SU-DHL-6 (cell line): ENCODE results near the gene OR51V1.

Experiments used
- H2AFZ ChIP-seq: fragments of 200-600 bp; sonication (generic); 2 replicates; pipeline ENCODE4 v1.6.1; 2014; ENCODE audit warnings: low read depth, mild to moderate bottlenecking, moderate library complexity, mixed read lengths, antibody characterized with exemption, low read length; ENCODE audit not compliant: severe bottlenecking
- H3F3A ChIP-seq: fragments of 200-600 bp; shearing (Covaris generic); 2 replicates; pipeline ENCODE4 v1.6.0; 2016; ENCODE audit warnings: antibody characterized with exemption, mild to moderate bottlenecking; ENCODE audit not compliant: insufficient read depth
- H3K27ac ChIP-seq: fragments of 200-600 bp; sonication (generic); 2 replicates; pipeline ENCODE4 v1.5.1; 2016; ENCODE audit warnings: low read depth, mild to moderate bottlenecking, low read length, moderate library complexity, mixed read lengths
- H3K27me3 ChIP-seq: fragments of 200-600 bp; sonication (generic), shearing (Covaris generic); 2 replicates; pipeline ENCODE4 v1.6.0; 2014; ENCODE audit warnings: mild to moderate bottlenecking, low read length
- H3K36me3 ChIP-seq: fragments of 200-600 bp; sonication (generic); 2 replicates; pipeline ENCODE4 v1.6.1; 2014; ENCODE audit warnings: mild to moderate bottlenecking, low read length, mixed read lengths
- H3K4me2 ChIP-seq: fragments of 300-600, 200-600 bp; shearing (Covaris generic), sonication (generic); 2 replicates; pipeline ENCODE4 v1.6.0; 2014; ENCODE audit warnings: low read length, low read depth, mild to moderate bottlenecking; ENCODE audit not compliant: poor library complexity, severe bottlenecking
- H3K4me3 ChIP-seq: fragments of 200-600 bp; sonication (generic); 2 replicates; pipeline ENCODE4 v1.5.1; 2014; ENCODE audit warnings: antibody characterized with exemption, low read length, mild to moderate bottlenecking, mixed read lengths; ENCODE audit not compliant: insufficient read depth, poor library complexity, severe bottlenecking
- H3K79me2 ChIP-seq: fragments of 200-600 bp; sonication (generic); 2 replicates; pipeline ENCODE4 v1.6.1; 2014; ENCODE audit warnings: mild to moderate bottlenecking, low read length, moderate library complexity; ENCODE audit not compliant: insufficient read depth
- H3K9ac ChIP-seq: fragments of 200-600 bp; sonication (generic); 2 replicates; pipeline ENCODE4 v1.7.0; 2014; ENCODE audit warnings: mild to moderate bottlenecking, low read length
- H3K9me2 ChIP-seq: fragments of 200-600 bp; sonication (generic); replicated peaks from 2 replicates; pipeline ENCODE4 v1.6.1; 2014; ENCODE audit warnings: low read length; ENCODE audit not compliant: insufficient read depth
- H3K9me3 ChIP-seq: fragments of 200-600 bp; sonication (generic); 2 replicates; pipeline ENCODE4 v1.6.1; 2014; ENCODE audit warnings: low read length, mixed read lengths; ENCODE audit not compliant: insufficient read depth
- H4K20me1 ChIP-seq: fragments of 200-600 bp; sonication (generic); 2 replicates; pipeline ENCODE4 v1.6.1; 2014; ENCODE audit warnings: low read depth, mild to moderate bottlenecking, antibody characterized with exemption, low read length, moderate library complexity, mixed read lengths
- CTCF ChIP-seq: fragments of 200-600 bp; sonication (generic); IDR thresholded peaks from one replicate; pipeline ENCODE4 v1.5.1; 2017; ENCODE audit warnings: antibody characterized with exemption, mild to moderate bottlenecking, low read length, moderate library complexity; ENCODE audit not compliant: insufficient read depth, poor library complexity, severe bottlenecking
- EZH2phosphoT487 ChIP-seq: fragments of 200-600 bp; sonication (generic), shearing (Covaris generic); conservative IDR thresholded peaks from 2 replicates; pipeline ENCODE4 v1.6.1; 2018; ENCODE audit warnings: mild to moderate bottlenecking, antibody characterized with exemption, low read length, moderate library complexity, mixed read lengths

OR51V1 gene

GRCh38 chr11:5227681-5228080 is 27.2 kb upstream of the OR51V1 start:
- Histone ChIP-seq H3K79me2 (no peaks in the 10 kb centered on the region), H2AFZ (no peak overlapping the region), H3K36me3 (no peaks in the 10 kb centered on the region), H4K20me1 (no peaks in the 10 kb centered on the region), H3K4me3 (no peak overlapping the region), H3K27me3 (no peaks in the 10 kb centered on the region), H3K9me3 (no peaks in the 10 kb centered on the region), H3K27ac (no peak overlapping the region), H3K9me2 (no peaks in the 10 kb centered on the region), H3F3A (no peaks in the 10 kb centered on the region), H3K9ac (no peak overlapping the region), H3K4me2 (no peak overlapping the region)
- TF ChIP-seq EZH2phosphoT487, result no peak
- TF ChIP-seq CTCF, result no peak

GRCh38 chr11:5226732-5227310 is 26.3 kb upstream of the OR51V1 start, which contains the start of gene HBB:
Gene HBB (minus strand): TSS chr11:5227071. CDS start chr11:5227021, 50 bp downstream.
- Histone ChIP-seq H3K4me3 (no peak within 1 kb of the TSS), H3K27ac (no peak within 1 kb of the TSS), H3K36me3 (no peaks in the 10 kb centered on the region), H3K9me2 (no peaks in the 10 kb centered on the region), H3K9ac (no peak within 1 kb of the TSS), H4K20me1 (no peaks in the 10 kb centered on the region), H3F3A (no peaks in the 10 kb centered on the region), H3K9me3 (no peaks in the 10 kb centered on the region), H3K27me3 (no peaks in the 10 kb centered on the region), H3K4me2 (no peak within 1 kb of the TSS), H2AFZ (no peak within 1 kb of the TSS), H3K79me2 (no peaks in the 10 kb centered on the region)
- TF ChIP-seq EZH2phosphoT487 (no peak), CTCF (no peak)

GRCh38 chr11:5225480-5225871 is 25.0 kb upstream of the OR51V1 start:
- no peak overlapping the region for H3K4me3 ChIP-seq
- TF ChIP-seq CTCF, result no peak
- TF ChIP-seq EZH2phosphoT487, result no peak
- H3K27me3 ChIP-seq, result no peaks in the 10 kb centered on the region
- H3K9ac ChIP-seq, result no peak overlapping the region
- no peaks in the 10 kb centered on the region for H3K36me3 ChIP-seq
- H4K20me1 ChIP-seq, result no peaks in the 10 kb centered on the region
- no peak overlapping the region for H2AFZ ChIP-seq
- no peaks in the 10 kb centered on the region for H3F3A ChIP-seq
- no peak overlapping the region for H3K27ac ChIP-seq
- no peak overlapping the region for H3K4me2 ChIP-seq
- H3K79me2 ChIP-seq, result no peaks in the 10 kb centered on the region
- H3K9me3 ChIP-seq, result no peaks in the 10 kb centered on the region
- H3K9me2 ChIP-seq, result no peaks in the 10 kb centered on the region
